ENCODE data around the gene MICU1.

Gene MICU1

GRCh38 chr10:72323108-72323749 is 302.6 kb downstream of the MICU1 start:
- DNase-seq = no peak

DNA sequence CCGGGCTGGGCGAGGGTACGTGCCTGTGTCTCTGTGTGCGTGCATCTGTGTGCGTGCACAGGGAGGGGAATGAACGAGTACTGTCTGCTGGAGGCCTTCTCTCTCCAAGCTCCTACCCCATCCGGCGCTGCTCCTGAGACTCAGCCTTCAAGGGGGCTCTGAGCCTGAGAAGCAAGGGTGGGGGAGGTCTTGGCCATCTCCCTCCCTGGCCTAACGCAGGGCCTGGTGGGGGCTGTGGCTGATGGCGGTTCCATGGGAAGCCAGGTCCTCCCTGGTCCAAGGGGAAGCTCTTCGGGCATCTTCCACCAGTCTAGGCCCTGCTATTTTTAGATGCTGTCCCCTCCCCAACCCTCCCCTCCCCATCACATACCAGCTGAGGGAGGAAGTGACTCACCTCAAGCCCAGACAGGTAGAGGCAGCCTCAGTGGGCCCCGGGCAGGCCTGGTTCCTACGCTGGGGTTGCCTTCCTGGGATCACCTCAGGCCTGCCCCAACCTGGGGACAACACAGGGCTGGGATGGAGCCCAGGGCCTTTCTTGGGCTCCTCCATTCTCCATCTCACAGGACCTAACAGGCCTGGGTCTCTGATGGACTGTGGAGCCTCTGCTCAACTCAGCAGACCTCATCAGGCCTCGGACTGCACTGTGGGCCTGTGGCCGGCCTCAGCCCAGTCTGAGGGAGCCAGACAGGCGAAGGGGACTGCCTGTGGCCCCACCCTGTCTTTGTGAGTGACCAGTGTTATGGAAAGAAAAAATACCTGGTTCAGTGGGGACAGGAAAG is 303.4 kb downstream of the MICU1 start:
- no peak for DNase-seq

DNA sequence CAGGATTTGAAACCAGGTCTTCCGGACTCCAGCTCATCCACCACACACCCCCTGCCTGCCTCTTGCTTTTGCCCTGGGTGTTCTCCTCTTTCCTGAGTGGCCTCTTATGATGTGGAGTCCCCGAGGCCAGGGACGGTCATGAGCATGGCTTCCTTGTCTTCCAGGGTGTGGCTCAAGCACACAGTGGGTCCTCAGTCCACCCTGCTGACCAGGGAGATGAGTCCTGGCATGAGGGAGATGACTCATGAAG is 303.9 kb downstream of the MICU1 start:
- no peak for DNase-seq

DNA sequence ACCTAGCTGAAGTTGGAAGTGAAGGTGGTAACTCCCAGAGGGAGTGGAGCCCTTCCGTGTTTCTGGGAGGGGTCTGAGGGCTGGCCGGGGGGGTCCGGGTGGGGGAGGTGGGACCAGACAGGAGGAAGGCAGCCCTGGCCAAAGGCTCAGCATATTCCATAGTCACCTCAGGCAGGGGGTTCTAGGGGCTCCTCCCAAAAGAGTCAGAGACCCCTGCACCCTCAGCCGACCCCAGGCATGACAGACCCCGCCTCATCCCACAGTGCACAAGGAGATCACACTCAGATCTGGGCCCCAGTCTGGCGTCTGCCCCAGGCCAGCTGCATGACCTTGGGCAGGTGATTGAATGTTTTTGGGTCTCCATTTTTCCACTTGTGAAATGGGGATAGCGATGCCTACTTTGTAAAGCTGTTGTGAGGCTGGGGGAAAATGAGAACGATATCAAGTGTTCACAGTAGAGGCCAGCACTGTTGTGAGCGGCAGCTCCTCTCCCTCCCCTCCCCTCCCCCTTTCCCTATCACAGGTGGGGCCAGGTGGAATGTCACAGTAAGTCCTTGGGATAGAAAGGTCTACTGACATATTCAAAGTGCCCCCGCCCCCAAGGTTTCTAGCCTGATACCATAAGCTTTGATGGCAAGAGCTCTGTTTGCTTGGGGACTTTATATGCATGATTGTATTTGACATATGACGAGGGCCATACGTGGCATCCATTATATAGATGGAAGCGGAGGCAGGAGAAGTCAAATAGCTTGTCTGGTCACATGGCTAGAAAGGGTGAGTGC is 304.4 kb downstream of the MICU1 start:
- DNase-seq = no peak

DNA sequence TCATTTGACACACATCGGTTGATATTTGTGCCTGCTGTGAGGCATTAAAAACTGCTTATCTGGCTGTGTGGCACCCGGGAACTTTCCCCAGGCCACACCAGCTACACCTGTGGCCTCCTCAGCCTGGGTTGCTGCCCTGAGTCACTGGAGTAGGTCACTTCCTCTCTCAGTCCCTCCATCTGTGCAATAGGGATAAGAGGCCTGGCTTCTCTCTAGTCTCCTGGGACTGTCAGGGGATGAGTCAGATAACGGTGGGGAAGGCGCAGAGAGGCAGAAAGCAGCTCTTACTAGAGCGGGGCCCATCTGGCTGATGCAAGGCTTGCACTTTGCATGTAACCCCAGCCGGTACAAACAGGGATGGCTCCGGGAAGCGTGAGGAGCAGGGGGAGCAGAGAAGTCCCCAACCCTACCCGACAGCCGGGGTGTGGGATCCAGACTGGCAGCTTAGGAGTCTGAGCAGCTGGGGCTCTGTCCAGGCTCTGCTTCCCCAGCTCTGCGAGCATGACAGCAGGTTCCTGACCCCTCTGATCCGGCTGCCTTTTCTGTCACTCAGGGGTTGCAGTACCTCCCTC is 305.1 kb downstream of the MICU1 start:
- DNase-seq = peak; percentile 80

DNA sequence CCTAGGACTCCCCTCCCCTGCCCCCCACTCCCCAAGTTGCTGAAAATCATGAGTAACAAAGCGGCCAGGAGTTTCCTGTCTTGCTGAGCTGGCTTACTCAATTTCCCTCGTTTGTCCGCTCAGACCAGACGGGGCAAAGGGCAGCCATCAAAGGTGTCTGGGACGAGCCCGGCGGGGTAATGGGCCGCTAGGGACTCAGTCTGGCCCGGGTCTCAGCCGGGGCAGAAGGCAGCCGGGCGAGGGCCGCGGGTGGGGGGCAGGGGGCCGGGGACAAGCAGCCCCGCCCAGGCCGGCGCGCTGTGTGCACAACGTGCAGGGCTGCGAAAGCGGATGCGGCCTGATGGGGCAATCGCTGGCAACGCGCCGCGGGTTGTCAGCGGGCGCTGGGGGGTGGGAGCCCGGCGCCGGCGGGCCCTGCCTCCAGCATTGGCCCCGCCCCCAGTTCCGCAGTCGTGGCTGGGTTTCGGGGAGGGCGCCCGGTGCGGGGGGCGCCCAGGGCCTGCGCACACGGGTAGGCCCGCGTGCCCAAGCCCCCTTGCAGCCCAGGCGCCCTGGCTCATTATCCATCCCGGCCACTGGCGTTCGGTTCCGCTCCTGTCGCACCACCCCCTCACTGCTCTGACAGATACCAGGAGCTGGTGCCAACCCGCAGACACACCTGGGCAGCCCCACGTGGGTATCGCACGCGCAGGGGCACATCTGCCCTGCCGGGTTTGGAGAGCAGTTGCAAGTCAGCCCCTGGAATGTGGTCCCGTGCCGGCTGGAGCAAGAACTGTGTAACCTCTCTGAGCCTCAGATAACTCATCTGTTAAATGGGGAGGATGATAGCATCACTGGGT is 306.2 kb downstream of the MICU1 start:
- peak; percentile 77 for DNase-seq

DNA sequence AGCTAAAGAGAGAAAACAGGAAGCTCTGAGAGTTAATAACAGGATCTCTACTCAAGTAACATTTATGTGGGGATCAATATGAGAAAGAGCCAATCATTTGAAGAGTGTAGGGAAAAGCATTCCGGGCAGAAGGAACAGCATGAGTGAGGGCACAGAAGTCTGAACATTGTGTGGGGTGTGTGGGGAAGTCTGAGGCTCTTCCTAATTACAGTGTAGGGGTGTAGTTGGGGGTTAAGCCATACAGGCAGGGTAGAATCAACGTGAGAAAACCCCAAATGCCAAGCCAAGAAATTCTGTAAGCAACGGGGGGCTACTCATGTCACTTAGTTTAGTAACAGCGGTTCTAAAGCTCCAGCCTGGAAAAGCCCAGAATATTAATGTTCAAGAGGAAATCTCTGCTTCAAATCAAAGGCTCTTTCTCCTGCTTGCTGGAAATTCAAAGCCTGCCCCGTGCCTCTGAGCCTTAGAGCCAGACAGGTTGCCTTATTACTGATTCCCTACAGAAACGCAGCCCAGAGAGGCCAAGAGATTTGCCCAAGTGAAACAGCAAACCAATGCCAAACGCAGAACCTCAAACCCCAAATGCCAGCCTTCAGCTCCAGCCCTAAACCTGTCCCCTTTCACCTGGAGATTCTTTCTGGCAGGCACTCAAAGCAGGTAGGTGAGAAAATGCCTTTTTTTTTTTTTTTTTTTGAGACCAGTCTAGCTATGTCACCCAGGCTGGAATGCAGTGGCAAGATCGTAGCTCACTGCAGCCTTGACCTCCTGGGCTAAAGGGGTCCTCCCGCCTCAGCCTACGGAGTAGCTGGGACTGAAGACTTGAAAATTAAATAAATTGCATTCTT is 307.2 kb downstream of the MICU1 start:
- DNase-seq = no peak
